GM12892 (cell line): ENCODE measurements around the gene NUBPL.
"Not testable (repeated sequence)": the region's sequence is repeated elsewhere in the genome, so short reads cannot be mapped to it uniquely, and the experiment has no call there.

Experiments
- DNase-seq: peaks from one replicate; pipeline ENCODE4 v3.0.0; 2011; ENCODE audit not compliant: insufficient read length
- FAIRE-seq: peaks from 2 replicates; lab custom pipeline; 2011; peaks lifted over from hg19 to GRCh38; lab: Jason Lieb, UNC
- POLR2A ChIP-seq: IDR thresholded peaks from 2 replicates; pipeline ENCODE4 v1.6.1; 2011; ENCODE audit warnings: low read depth, low read length, control low read depth
- POLR2AphosphoS5 ChIP-seq: IDR thresholded peaks from 2 replicates; pipeline ENCODE4 v1.6.1; 2011; ENCODE audit warnings: low read depth, low read length, control low read depth
- TAF1 ChIP-seq: IDR thresholded peaks from 2 replicates; pipeline ENCODE4 v1.6.1; 2011; ENCODE audit warnings: low read depth, mild to moderate bottlenecking, control low read depth, low read length, borderline replicate concordance

Gene NUBPL

DNA sequence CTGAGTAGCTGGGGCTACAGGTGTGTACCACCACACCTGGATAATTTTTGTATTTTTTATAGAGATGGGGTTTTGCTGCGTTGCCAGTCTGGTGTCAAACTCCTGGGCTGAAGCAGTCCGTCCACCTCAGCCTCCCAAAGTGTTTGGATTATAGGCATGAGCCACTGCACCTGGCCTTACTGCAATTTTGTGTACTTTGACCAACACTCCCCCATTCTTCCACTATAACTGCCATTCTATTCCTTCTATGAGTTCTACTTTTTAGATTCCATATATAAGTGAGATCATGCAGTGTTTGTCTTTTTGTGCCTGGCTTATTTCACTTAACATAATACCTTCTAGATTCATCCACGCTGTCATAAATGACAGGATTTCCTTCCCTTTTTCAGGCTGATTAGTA is 199.1 kb downstream of the NUBPL start:
- FAIRE-seq: no peak

GRCh38 chr14:31761325-31761724 is 200.1 kb downstream of the NUBPL start:
- DNase-seq (no peak), FAIRE-seq (no peak)
- TF ChIP-seq TAF1: no peak
- no peak for TF ChIP-seq POLR2AphosphoS5
- TF ChIP-seq POLR2A: no peak

More for the DNA sequence above, 199.1 kb downstream of the NUBPL start:
- DNase-seq: no peak
- no peak for TF ChIP-seq POLR2A
- no peak for TF ChIP-seq POLR2AphosphoS5
- no peak for TF ChIP-seq TAF1

DNA sequence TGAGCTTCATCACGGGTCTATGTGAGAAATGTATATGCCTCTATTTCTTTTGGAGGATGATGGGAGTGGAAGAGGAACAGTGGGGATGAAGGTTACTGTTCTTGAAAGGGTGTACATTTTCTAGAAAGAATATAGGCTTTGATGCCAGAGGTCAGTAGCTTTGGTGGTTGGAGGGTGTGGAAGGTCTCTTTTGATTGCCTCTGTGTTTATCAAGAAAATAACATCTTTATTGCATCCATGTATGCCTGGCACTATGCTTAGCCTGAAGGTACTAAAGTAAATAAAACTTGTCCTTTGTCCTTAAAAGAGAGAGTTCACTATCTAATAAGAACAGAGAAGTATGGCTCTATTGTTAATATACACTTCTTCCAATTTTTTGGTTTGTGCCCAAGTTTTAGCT is 201.8 kb downstream of the NUBPL start:
- FAIRE-seq (no peak), DNase-seq (no peak)
- no peak for TF ChIP-seq POLR2A
- TF ChIP-seq POLR2AphosphoS5: no peak
- TF ChIP-seq TAF1: no peak

GRCh38 chr14:31766315-31766892 is 205.2 kb downstream of the NUBPL start:
- no peak for FAIRE-seq
- DNase-seq: no peak
- TF ChIP-seq TAF1 (no peak), POLR2AphosphoS5 (no peak)

DNA sequence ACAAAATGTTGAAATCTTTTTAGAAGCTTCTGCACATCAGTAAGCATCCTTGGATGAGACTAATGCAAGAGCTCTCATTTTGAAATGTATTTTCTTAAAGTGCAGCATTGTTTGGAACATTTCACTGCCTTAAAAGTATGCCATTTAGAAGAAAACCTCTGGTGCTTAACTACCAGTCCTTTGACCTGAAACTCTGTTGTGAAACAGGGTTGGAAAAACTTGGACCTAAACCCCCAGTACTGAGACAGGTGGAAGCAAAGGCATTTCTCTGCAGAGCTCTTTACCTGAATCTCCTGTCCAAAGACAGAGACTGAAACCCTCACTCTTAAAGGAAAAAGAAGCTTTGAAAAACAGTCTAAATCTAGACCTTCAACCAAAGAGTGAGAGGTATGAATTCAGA is 207.2 kb downstream of the NUBPL start:
- no peak for DNase-seq
- TF ChIP-seq TAF1 (no peak), POLR2AphosphoS5 (no peak), POLR2A (no peak)
- FAIRE-seq: no peak

- peak; percentile 27 for FAIRE-seq
- no peak for DNase-seq
- TF ChIP-seq POLR2A: no peak
- TF ChIP-seq POLR2AphosphoS5: no peak
- TF ChIP-seq TAF1: no peak
Measured at GRCh38 chr14:31770271-31770670, 209.1 kb downstream of the NUBPL start.

DNA sequence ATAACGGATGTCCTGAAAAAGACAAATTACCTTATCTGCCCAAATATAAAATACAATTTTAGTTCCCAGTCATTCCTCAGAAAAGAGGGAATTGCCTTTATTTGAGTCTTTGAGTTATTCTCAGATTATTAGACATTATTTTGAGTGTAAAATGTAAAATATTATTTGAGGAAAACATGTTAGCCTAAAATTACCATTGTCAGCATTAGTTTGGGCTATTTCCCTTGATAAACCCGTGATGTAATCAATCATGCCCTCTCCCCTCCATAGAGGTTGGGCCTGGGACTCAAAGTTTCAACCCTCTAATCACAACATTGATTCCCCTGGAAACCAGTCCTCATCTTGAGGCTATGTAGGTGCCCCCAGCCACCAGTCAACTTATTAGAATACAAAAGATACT is 213.4 kb downstream of the NUBPL start:
- FAIRE-seq (no peak), DNase-seq (no peak)
- TF ChIP-seq TAF1: no peak
- no peak for TF ChIP-seq POLR2A
- TF ChIP-seq POLR2AphosphoS5: no peak

GRCh38 chr14:31777312-31777711 is 216.1 kb downstream of the NUBPL start:
- TF ChIP-seq POLR2A (no peak), TAF1 (no peak), POLR2AphosphoS5 (no peak)
- FAIRE-seq: no peak

GRCh38 chr14:31781578-31781977 is 220.4 kb downstream of the NUBPL start:
- no peak for FAIRE-seq
- no peak for DNase-seq
- TF ChIP-seq POLR2AphosphoS5: no peak
- no peak for TF ChIP-seq TAF1

More at GRCh38 chr14:31777312-31777711, 216.1 kb downstream of the NUBPL start:
- no peak for DNase-seq

DNA sequence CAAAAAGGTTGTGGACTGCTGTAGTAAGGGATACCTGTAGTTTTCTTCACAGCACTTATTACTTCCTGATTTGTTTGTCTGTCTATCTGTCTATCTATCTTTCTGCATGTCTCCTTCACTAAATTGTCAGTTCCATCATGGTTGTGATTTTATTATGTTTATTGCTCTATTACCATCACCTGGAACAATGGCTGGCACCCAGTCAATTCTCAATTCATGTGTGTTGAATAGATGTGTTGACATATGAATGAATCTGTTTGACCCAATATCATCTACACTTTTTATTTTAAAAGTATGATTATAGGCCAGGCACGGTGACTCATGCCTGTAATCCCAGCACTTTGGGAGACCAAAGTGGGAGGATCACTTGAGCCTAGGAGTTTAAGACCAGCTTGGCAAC is 224.4 kb downstream of the NUBPL start:
- DNase-seq (no peak), FAIRE-seq (no peak)
- TF ChIP-seq POLR2A (no peak), POLR2AphosphoS5 (no peak), TAF1 (no peak)

DNA sequence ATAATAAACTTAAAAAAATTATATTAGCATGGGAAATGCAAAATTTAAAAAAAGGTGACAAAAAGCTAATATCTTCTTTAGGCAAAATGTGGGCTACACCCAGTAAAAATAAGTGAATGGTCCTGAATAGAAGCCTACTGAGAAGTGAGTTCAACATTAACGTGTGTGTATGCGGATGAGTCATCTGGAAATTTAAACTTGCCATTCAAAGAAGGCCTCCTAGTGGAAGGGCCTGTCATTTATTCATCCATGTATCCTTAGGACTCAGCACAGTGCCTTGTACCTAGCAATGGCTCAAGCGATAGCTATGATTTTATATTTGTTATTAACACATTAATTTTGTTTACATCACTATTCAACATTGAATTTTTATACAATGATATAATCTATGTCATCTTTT is 226.2 kb downstream of the NUBPL start:
- DNase-seq (no peak), FAIRE-seq (no peak)
- TF ChIP-seq POLR2A (no peak), TAF1 (no peak), POLR2AphosphoS5 (no peak)

DNA sequence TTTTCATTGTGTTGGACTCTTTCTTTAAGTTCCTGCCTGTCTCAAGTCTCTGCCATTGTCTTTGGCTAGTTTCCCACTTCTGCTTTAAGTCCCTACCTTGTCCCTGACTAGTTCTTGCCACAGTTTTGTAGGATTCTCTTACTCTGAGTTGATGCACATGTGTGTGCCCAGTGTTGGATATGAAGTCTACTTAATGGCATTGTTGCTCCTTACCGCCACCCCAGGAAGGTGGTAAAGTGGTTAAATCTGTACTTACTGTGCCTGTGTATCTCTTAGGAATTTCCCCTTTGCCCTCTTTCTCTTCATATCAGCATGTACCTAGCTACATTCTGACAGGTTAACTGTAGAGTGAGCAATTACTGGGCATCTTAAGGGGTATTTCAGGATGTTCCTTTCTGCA is 227.1 kb downstream of the NUBPL start:
- TF ChIP-seq POLR2AphosphoS5 (no peak), TAF1 (no peak), POLR2A (no peak)
- FAIRE-seq: no peak

DNA sequence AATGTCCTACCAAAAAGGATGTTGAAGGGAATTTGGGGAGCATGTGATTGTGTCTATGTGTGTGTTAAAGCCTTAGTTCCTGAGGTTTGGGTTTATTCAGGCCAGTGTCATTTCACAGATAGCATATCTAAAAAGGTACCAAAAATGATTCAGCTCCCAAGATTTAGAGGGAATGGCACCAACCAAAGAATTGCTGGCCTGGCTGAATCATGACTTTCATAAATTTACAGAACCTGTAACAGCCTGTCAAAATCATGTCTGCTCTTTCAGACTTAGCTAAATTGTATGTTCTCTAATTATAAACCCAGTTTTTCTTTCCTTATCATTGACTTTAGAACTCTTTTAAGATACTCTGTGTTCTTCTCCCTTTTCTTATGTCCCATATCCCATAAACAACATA is 231.5 kb downstream of the NUBPL start:
- no peak for FAIRE-seq

More for the DNA sequence above, 227.1 kb downstream of the NUBPL start:
- no peak for DNase-seq

GRCh38 chr14:31797946-31798345 is 236.7 kb downstream of the NUBPL start:
- DNase-seq, FAIRE-seq: not testable (repeated sequence)

More for the DNA sequence above, 231.5 kb downstream of the NUBPL start:
- no peak for TF ChIP-seq POLR2AphosphoS5
- no peak for TF ChIP-seq POLR2A
- TF ChIP-seq TAF1: no peak
- no peak for DNase-seq

- DNase-seq: no peak
- TF ChIP-seq TAF1: no peak
- TF ChIP-seq POLR2AphosphoS5: no peak
- no peak for TF ChIP-seq POLR2A
- no peak for FAIRE-seq
Measured at GRCh38 chr14:31802838-31803237, 241.6 kb downstream of the NUBPL start.
